ENCODE results near the gene PITPNM3. TPM values are rescaled to one million over a fixed set of nuclear protein-coding genes. Genes with fewer than 3 reads are reported as not detected.

Gene PITPNM3
- total RNA-seq, 4 donors from 2014 or later: 2.1 to 5.4 (median 4.0) TPM

DNA sequence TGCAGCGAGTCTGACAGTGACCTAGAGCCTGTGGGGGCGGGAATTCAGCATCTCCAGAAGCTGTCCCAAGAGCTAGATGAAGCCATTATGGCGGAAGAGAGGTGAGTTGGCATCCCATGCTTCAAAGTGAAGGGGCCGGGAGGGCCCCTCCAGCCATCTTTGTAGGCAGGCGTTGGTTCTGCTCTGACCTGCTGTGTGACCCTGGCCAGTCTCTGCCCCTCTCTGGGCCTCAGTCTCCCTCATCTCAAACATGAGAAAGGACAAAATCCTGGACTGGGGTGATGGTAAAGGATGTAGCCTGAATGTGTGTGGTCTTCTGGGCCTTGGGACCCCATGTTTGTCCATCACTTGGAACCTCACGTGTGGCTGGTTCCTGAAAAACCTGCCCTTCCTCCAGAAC lies 107.0 kb downstream of the PITPNM3 start:
- H3K9me3 ChIP-seq: no peaks in the 10 kb centered on the region
- no peak for DNase-seq
- no peaks in the 10 kb centered on the region for H3K36me3 ChIP-seq
- H3K4me1 ChIP-seq: peaks cover 0 to 7% (median 0%) of the 10 kb centered on the region in 4 donors
- no peak for TF ChIP-seq POLR2A (IDR thresholded peaks at IDR 0.05)
- TF ChIP-seq, protein P1, sequence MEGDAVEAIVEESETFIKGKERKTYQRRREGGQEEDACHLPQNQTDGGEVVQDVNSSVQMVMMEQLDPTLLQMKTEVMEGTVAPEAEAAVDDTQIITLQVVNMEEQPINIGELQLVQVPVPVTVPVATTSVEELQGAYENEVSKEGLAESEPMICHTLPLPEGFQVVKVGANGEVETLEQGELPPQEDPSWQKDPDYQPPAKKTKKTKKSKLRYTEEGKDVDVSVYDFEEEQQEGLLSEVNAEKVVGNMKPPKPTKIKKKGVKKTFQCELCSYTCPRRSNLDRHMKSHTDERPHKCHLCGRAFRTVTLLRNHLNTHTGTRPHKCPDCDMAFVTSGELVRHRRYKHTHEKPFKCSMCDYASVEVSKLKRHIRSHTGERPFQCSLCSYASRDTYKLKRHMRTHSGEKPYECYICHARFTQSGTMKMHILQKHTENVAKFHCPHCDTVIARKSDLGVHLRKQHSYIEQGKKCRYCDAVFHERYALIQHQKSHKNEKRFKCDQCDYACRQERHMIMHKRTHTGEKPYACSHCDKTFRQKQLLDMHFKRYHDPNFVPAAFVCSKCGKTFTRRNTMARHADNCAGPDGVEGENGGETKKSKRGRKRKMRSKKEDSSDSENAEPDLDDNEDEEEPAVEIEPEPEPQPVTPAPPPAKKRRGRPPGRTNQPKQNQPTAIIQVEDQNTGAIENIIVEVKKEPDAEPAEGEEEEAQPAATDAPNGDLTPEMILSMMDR (IDR thresholded peaks at IDR 0.05): no peak
- no peak overlapping the region for H3K27ac ChIP-seq
- no peak overlapping the region for H3K4me3 ChIP-seq
- H3K27me3 ChIP-seq: no peaks in the 10 kb centered on the region

GRCh38 chr17:6448473-6448872 lies 107.9 kb downstream of the PITPNM3 start:
- H3K36me3 ChIP-seq: no peaks in the 10 kb centered on the region
- no peaks in the 10 kb centered on the region for H3K9me3 ChIP-seq
- H3K4me1 ChIP-seq: peaks cover 0 to 12% (median 0%) of the 10 kb centered on the region in 4 donors
- no peak overlapping the region for H3K27ac ChIP-seq
- H3K4me3 ChIP-seq: no peak overlapping the region
- H3K27me3 ChIP-seq: no peaks in the 10 kb centered on the region
- TF ChIP-seq, protein P1 (IDR thresholded peaks at IDR 0.05): no peak
- TF ChIP-seq POLR2A (IDR thresholded peaks at IDR 0.05): no peak
- no peak for DNase-seq

DNA sequence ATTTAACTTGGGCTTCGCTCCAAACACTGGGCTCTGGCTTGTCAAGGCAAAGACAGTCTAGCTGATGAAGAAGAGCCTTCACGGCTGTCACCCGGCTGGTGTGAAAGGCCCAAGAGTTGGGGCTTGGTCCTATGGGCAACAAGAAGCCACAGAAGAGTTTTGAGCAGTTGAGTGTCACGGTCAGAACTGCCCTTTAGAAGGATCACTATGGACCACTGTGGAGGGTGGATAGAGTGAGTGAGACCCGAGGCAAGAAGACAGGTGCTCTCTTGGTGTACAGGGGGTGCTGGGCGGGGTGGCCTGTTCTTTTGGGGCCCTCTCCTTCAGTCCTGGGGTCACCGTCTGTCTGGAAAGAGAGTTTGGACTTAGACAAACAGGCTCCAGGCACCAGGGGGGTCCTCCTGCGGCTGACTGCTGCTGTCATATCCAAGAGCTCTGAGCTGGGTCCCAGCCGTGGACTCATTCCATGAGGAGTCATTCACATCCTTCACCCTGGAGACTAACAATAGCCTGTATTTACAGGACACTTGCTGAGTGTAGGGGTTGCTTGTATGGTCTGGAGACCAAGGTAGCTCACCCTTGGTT lies 109.7 kb downstream of the PITPNM3 start:
- no peak overlapping the region for H3K27ac ChIP-seq
- H3K9me3 ChIP-seq: no peaks in the 10 kb centered on the region
- no peak for DNase-seq
- H3K27me3 ChIP-seq: no peaks in the 10 kb centered on the region
- TF ChIP-seq, protein P1 (IDR thresholded peaks at IDR 0.05): no peak
- no peak for TF ChIP-seq POLR2A (IDR thresholded peaks at IDR 0.05)
- no peaks in the 10 kb centered on the region for H3K36me3 ChIP-seq
- H3K4me3 ChIP-seq: no peak overlapping the region
- peaks cover 0 to 16% (median 0%) of the 10 kb centered on the region in 4 donors for H3K4me1 ChIP-seq

DNA sequence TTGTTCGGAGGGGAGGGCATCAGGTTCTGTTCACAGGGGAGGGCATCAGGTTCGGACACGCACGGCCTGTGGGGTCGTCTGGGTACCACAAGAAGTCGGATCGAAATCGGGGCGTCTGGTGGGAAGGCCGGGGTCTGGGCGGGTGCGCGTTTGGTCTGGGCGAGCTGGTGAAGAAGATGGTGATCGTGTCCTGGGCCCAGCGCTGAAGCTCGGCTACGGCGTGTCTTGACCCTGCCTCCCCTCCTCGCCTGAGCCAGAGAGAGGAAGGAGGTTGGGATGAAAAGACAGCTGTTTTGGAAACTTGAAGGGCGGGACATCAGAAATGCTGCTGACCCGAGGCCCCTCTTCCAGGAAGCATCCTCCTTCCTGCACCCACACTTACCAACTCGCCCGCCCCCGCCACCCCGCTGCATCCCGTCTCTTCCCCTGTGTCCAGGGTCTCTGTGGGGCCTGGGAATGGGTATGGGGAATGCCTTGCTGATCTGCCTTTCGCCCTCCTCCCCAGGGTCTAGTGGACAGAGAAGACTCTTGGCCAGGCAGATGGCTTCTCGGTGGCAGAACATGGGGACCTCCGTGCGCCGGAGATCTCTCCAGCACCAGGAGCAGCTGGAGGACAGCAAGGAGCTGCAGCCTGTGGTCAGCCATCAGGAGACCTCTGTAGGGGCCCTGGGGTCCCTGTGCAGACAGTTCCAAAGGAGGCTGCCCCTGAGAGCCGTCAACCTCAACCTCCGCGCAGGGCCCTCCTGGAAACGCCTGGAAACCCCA lies 111.6 kb downstream of the PITPNM3 start:
- no peak for TF ChIP-seq POLR2A (IDR thresholded peaks at IDR 0.05)
- TF ChIP-seq, protein P1 (IDR thresholded peaks at IDR 0.05): no peak
- Histone ChIP-seq H3K36me3 (no peaks in the 10 kb centered on the region), H3K4me3 (peak overlapping the region; percentile 40 to 65 (median 59)), H3K9me3 (no peaks in the 10 kb centered on the region), H3K4me1 (peaks cover 0 to 16% (median 0%) of the 10 kb centered on the region in 4 donors), H3K27ac (peak overlapping the region in 1 of 4 donors; percentile 51), H3K27me3 (no peaks in the 10 kb centered on the region)
- no peak for DNase-seq

DNA sequence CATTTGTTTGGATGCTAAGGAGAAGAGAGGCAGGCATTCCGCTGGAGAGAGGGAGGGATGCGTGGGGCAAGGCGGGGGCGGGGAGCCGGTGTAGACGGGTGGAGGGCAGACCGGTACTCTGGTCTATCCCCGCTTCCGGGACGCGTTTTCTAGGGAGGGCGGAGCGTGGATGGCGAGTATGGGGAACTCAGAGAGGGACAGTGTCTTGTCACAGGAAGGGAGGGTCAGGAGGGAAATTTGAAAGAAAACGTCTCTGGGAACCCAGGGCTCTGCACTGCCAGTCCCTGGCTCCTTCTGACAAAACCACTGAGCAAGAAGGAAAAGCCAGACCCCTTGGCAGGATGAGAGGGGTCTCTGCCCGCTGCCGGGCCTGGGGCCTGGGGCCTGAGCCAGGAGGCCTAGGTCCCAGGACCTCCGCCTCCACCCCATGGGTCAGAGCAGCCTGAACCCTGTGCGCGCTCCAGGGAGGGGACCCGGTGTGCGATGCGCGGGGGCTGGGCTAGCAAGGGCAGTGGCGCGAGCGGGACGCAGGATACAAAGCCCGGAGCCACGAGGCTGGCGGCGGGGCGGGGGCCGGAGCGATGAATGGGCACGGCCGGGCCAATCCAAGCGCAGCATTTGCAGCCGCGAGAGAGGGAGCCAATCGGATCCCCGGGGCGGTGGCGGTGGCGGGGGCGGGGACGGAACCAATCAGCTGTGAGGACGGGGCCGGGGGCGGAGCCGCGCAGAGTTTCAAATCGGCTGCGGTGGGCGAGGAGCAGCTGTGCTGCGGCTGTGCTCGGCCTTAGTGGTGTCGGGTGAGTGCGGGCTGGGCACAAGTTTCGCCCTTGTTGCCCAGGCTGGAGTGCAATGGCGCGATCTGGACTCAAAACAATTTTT lies 112.4 kb downstream of the PITPNM3 start, which contains the start of gene PIMREG:
Gene PIMREG (plus strand): TSS at position 764 of the 879 bp plus-strand sequence. CDS start 656 bp downstream, outside the sequence.
- Histone ChIP-seq H3K36me3 (no peaks in the 10 kb centered on the region), H3K27me3 (no peaks in the 10 kb centered on the region), H3K27ac (peak within 1 kb of the TSS in 3 of 4 donors; percentile 25 to 51 (median 48)), H3K9me3 (no peaks in the 10 kb centered on the region), H3K4me1 (peaks cover 0 to 16% (median 0%) of the 10 kb centered on the region in 4 donors), H3K4me3 (peak within 1 kb of the TSS; percentile 40 to 65 (median 59))
- DNase-seq: peak; percentile 89 to 96 (median 96)
- TF ChIP-seq POLR2A (IDR thresholded peaks at IDR 0.05): no peak
- TF ChIP-seq, protein P1 (IDR thresholded peaks at IDR 0.05): no peak
